ENCODE data around the gene IL2RA. TPM values are rescaled to one million over a fixed set of nuclear protein-coding genes. Genes with fewer than 3 reads are reported as not detected.

IL2RA gene
- total RNA-seq, 1 experiment from 2014 or later: 0.59 TPM

GRCh38 chr10:5963591-5963990 lies 98.6 kb downstream of the IL2RA start (continued):
- TF ChIP-seq SP1 (IDR thresholded peaks at IDR 0.05; ENCODE audit: low read depth) (no peak), POLR2A (IDR thresholded peaks at IDR 0.05; ENCODE audit: borderline replicate concordance, extremely low read depth, insufficient read depth, insufficient read length) (no peak), EGR1 (IDR thresholded peaks at IDR 0.05; ENCODE audit: low read depth) (no peak), EZH2phosphoT487 (IDR thresholded peaks at IDR 0.05; ENCODE audit: borderline replicate concordance) (no peak), EZH2 (IDR thresholded peaks at IDR 0.05) (no peak), YY1 (IDR thresholded peaks at IDR 0.05; ENCODE audit: extremely low read depth, insufficient replicate concordance, low read depth, low read length) (no peak)

DNA sequence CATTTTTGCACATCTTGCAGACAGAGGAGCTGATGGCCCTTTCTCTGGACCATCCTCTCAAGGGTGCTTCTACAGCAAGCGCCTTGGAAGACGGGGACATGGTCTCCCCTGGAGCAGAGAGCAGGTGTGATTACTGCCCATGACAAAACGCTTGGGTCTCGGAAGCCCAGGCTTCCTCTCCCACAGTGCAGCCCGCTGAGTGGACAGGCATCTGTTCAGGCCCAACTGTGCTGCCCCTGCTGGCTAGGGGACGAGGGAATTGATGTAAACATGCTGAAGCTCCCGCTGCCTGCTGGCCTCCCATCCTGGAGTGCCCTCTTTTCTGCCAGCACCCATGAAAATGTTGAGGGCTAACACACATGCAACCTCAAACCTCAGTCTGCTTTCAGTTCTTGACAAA lies 99.1 kb downstream of the IL2RA start:
- Histone ChIP-seq H2AFZ (ENCODE audit: low read depth, low read length, poor library complexity, severe bottlenecking) (no peak overlapping the region), H3K4me1 (ENCODE audit: control insufficient read depth in 1 of 2, insufficient read depth in 2 of 2, low read length in 2 of 2) (peaks cover 4 to 9% of the 10 kb centered on the region in 2 experiments), H3K9ac (ENCODE audit: low read length) (no peak overlapping the region), H4K20me1 (ENCODE audit: insufficient read depth) (no peaks in the 10 kb centered on the region), H3K4me3 (replicated peaks in 1 of 2; ENCODE audit: low read depth in 1 of 2, low read length in 2 of 2) (no peak overlapping the region), H3K79me2 (ENCODE audit: insufficient read depth, low read length) (no peaks in the 10 kb centered on the region), H3K9me2 (ENCODE audit: insufficient read depth) (no peaks in the 10 kb centered on the region), H3K27me3 (ENCODE audit: insufficient read depth, low read length) (no peaks in the 10 kb centered on the region), H3K4me2 (ENCODE audit: low read length) (no peak overlapping the region), H3K27ac (ENCODE audit: low read depth, low read length) (no peak overlapping the region), H3K9me3 (ENCODE audit: control insufficient read depth in 1 of 2, insufficient read depth in 1 of 2, low read depth in 1 of 2, low read length in 2 of 2) (no peaks in the 10 kb centered on the region), H3K36me3 (ENCODE audit: control insufficient read depth in 1 of 2, insufficient read depth in 2 of 2, low read length in 2 of 2) (no peaks in the 10 kb centered on the region)
- no TSS peak for BruUV-seq (replicated peaks)
- ATAC-seq (no peak), DNase-seq (ENCODE audit: low read depth, low spot score) (no peak)
- ChIA-PET POLR2A (no interaction called here), CTCF (no interaction called here), RAD21 (ENCODE audit: low non-redundant PET in 1 of 2, low total read pairs in 2 of 2, uncharacterized antibody in 2 of 2, unreplicated experiment in 2 of 2) (no interaction called here)
- intact Hi-C loops (cut with micrococcal nuclease): no loop called here
- no peak for TF ChIP-seq ZBTB33 (IDR thresholded peaks at IDR 0.05; ENCODE audit: extremely low read depth, insufficient replicate concordance, low read length)
- no peak for TF ChIP-seq EZH2phosphoT487 (IDR thresholded peaks at IDR 0.05; ENCODE audit: borderline replicate concordance)
- TF ChIP-seq RAD21 (IDR thresholded peaks at IDR 0.05; ENCODE audit: low read depth): no peak
- no peak for TF ChIP-seq MAX (IDR thresholded peaks at IDR 0.05)
- TF ChIP-seq SRF (IDR thresholded peaks at IDR 0.05; ENCODE audit: low read depth): no peak
- no peak for TF ChIP-seq ZNF274 (IDR thresholded peaks at IDR 0.05; ENCODE audit: low read depth, low read length)
- TF ChIP-seq ATF3 (IDR thresholded peaks at IDR 0.05): no peak
- TF ChIP-seq EZH2 (IDR thresholded peaks at IDR 0.05): no peak
- no peak for TF ChIP-seq ZFX (IDR thresholded peaks at IDR 0.05)
- no peak for TF ChIP-seq CEBPB (IDR thresholded peaks at IDR 0.05; ENCODE audit: low read depth)
- no peak for TF ChIP-seq CTCF (IDR thresholded peaks at IDR 0.05 in 2 of 3, conservative IDR thresholded peaks at IDR 0.05 in 1 of 3; ENCODE audit: borderline replicate concordance in 1 of 3, insufficient read depth in 1 of 3, low read depth in 2 of 3, low read length in 2 of 3)
- no peak for TF ChIP-seq POLR2AphosphoS5 (IDR thresholded peaks at IDR 0.05; ENCODE audit: low read depth, low read length)
- TF ChIP-seq EGR1 (IDR thresholded peaks at IDR 0.05; ENCODE audit: low read depth): no peak
- no peak for TF ChIP-seq JUND (IDR thresholded peaks at IDR 0.05)
- TF ChIP-seq REST (IDR thresholded peaks at IDR 0.05; ENCODE audit: low read depth): no peak
- no peak for TF ChIP-seq SP1 (IDR thresholded peaks at IDR 0.05; ENCODE audit: low read depth)
- TF ChIP-seq TCF7L2 (IDR thresholded peaks at IDR 0.05; ENCODE audit: borderline replicate concordance, extremely low read depth, insufficient read depth, insufficient read length): no peak

Data from HCT116 (cell line).